HG02938 (cell line): ENCODE measurements around the gene P2RX4.
A peak's percentile ranks its signal among the peaks of the same experiment; 100 is the strongest.
"Not testable (repeated sequence)": the region's sequence is repeated elsewhere in the genome, so short reads cannot be mapped to it uniquely, and the experiment has no call there.

Experiments
- ATAC-seq: cut with Tn5 transposase; IDR thresholded peaks from one replicate; pipeline ENCODE4 v1.9.1; 2021; ENCODE audit warnings: mild to moderate bottlenecking, moderate library complexity; ENCODE audit not compliant: unreplicated experiment

P2RX4 gene, protein sequence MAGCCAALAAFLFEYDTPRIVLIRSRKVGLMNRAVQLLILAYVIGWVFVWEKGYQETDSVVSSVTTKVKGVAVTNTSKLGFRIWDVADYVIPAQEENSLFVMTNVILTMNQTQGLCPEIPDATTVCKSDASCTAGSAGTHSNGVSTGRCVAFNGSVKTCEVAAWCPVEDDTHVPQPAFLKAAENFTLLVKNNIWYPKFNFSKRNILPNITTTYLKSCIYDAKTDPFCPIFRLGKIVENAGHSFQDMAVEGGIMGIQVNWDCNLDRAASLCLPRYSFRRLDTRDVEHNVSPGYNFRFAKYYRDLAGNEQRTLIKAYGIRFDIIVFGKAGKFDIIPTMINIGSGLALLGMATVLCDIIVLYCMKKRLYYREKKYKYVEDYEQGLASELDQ

DNA sequence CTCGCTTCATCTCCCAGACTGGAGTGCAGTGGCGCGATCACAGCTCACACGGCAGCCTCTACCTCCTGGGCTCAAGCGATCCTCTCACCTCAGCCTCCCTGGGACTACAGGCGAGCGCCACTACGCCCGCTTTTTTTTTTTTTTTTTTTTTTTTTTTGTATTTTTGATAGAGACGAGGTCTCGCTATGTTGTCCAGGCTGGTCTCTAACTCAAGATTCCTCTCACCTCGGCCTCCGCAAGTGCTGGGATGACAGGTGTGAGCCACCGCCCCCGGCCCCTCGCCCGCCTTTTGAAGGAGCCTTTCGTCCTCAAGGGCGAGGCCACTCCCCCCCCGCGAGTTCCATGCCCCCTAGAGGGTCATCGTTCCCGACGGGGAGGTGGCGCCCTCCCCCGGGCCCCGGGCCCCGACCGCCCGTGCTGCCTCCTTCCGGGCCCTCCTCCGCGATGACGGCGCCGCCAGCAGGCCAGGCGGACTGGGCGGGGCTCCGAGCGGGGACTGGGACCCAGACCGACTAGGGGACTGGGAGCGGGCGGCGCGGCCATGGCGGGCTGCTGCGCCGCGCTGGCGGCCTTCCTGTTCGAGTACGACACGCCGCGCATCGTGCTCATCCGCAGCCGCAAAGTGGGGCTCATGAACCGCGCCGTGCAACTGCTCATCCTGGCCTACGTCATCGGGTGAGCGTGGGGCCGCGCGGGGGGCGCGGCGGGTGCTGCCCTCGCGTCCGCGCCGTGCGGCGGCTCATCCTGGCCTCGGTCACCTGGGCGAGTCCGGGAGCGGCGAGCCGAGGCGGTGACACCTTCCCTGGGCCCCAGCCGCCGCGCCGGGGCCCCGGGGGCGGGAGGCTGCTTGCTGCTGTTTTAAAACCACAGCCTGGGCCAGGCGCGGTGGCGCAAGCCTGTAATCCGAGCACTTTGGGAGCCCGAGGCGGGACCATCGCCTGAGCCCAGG, at the start of gene P2RX4:
P2RX4 (plus strand) TSS at position 506 of the 949 bp plus-strand sequence; CDS start at position 542, 36 bp downstream.
- peak; percentile 73 for ATAC-seq

DNA sequence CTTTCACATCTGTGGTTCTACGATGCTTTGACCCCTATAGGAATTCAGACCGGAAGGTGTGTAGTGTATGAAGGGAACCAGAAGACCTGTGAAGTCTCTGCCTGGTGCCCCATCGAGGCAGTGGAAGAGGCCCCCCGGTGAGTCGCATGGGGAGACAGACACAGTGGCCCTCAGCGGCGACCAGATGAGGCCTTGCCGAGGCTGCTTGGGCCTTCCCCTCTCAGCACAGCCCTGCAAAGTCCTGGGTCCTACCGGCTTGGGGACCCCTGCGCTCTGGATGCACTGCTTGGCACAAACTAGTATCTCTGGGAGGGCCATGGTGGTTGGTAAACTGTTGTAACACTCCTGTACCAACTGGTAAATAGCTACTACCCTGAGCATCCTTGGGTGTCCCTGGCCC, 47.5 kb upstream of the P2RX4 start:
- no peak for ATAC-seq

DNA sequence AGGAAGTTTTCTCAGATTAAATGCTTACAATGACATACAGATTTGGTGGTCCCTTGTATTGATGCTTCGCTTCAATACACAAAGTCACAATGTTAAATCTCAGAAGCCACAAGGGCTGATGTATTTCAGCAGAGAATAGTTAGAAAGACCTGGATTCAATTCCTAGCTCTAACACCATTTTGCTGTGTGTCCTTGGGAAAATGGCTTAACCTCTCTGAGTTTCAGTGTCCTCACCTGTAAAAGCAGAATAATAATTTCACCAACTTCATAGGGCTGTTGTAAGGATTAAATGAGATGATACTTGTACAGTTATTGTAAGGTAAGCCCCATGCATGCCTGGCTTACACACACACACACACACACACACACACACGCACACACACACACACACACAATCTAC, 46.9 kb upstream of the P2RX4 start:
- no peak for ATAC-seq

DNA sequence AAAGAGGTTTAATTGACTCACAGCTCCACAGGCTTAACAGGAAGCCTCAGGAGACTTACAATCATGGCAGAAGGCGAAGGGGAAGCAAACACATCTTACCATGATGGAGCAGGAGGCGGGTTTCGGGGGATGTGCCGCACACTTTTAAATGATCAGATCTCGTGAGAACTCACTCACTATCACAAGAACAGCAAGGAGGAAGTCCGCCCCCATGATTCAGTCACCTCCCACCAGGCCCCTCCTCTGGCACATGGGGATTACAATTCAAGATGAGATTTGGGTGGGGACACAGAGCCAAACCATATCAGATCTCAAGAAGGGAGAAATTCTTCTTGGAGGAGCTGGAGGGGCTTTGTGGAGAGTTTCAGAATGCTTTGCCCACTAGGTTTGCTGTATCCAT, 45.1 kb upstream of the P2RX4 start:
- not testable (repeated sequence) for ATAC-seq

DNA sequence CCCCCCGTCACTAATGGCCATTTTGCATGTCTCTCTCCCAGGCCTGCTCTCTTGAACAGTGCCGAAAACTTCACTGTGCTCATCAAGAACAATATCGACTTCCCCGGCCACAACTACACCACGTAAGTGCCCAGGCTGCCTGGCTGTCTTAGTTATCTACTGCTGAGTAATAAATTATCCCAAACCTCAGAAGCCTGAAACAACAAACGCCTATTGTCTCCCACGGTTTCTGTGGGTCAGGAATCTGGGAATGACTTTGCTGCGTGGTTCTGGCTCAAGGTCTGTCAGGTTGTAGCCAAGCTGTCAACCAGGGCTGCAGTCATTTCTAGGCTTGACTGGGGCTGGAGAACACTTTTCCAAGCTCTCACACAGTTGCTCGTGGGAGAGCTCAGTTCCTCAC, 44.6 kb upstream of the P2RX4 start:
- ATAC-seq = no peak

DNA sequence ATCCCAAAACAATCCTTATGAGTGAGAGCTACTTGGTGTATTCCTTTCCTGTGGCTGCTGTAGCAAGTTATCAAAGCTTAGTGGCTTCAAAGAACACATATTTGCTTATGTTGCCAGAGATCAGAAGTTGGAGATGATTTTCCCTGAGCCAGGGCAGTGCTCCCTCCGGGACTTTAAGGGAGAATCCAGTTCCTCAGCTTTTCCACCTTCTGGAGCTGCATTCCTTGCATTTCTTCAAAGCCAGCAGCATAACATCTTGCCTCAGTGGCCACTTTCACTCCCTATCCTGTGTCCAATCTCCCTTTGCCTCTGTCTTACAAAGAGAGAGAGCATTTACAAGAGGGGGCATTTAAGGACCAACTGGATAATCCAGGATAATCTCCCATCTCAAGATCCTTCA, 43.6 kb upstream of the P2RX4 start:
- ATAC-seq = no peak

DNA sequence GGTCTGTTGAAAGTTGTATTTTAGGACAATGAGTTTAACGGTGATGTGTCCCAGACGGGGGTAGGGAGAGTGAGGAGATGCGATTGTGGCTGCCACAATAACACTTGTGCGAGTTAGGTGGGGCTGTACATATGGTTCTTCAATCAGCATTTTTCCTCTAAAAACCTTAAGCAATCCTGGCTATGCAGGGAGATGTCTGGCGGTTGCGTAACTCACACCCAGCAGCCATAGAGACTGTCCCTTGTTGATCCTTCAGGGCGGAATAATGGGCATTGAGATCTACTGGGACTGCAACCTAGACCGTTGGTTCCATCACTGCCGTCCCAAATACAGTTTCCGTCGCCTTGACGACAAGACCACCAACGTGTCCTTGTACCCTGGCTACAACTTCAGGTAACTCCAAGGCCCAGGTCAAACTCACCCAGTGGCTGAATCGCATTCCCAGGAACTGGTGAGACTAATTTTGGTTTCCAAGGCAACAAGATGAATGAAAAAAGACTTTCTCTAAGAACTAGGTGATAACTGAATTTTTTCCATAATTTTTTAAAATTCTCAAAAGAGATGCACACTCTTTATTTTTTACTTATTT, 42.6 kb upstream of the P2RX4 start:
- ATAC-seq = no peak

DNA sequence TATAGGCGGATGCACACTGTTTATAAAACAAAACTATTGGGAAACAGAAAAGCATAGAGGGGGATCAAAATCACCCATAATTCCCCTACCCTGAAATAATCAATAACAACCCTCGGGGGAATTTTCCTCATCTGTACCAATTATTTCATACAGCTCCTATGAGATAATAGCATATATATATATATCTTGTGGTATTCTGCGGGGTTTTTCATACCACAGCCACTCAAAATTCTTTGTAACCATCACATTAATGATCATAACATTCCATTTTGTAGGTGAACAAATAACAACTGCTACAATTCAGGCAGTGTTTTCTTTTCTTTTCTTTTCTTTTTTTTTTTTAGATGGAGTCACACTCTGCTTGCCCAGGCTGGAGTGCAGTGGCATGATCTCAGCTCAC, 42.0 kb upstream of the P2RX4 start:
- no peak for ATAC-seq

DNA sequence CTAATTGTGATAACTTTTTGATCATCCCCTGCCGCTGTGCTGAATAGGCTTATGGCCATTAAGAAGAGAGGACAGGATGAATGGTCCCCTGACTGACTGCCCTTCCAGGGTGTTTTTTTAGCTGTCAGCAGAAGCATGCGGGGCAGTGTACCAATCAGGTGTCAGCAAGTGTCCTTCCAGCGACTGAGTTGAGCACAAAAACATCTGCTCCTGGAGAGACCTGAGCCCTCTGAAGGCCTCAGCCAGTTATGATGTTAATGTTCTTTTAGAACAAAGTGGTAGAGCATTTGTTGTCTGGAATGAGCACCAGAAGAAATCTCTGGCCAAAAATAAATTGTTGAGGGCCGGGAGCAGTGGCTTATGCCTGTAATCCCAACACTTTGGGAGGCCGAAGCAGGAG, 39.8 kb upstream of the P2RX4 start:
- ATAC-seq = no peak

DNA sequence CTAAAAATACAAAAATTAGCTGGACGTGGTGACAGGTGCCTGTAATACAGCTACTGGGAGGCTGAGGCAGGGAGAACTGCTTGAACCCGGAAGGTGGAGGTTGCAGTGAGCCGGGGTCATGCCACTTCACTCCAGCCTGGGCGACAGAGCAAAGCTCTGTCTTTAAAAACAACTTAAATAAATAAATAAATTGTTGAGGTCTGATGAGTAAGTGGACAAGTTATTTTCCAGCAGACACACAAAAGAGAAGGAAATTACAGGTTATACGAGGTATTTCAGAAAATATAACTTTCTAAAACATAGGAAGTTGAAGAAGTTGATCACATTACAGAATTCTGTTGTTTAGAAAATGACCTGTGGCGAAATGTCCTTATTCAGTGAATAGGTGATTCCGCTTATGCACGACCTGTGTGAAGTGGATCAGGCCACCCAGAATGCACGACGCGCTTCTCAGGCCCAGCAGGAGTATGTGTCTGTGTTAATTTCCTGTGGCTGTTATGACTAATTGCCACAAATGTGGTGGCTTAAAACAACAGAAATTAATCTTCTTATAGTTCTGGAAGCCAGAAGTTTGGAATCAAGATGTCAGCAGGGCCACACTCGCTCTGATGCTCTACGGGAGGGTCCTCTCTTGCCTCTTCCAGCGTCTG, 39.2 kb upstream of the P2RX4 start:
- ATAC-seq = no peak

DNA sequence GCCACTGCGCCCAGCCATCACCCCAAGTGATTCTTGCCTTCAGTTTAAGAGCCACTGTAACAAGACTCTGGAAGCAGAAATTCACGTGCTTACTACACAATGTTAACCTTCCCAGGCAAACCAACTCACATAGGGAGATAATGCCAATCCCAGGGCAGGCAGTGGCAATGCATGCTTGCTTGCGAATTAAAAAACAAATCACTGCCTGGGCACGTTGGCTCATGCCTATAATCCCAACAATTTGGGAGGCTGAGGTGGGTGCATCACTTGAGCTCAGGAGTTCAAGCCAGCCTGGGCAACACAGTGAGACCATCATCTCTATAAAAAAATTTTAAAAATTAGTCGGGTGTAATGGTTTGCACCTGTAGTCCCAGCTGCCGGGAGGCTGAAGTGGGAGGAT, 37.8 kb upstream of the P2RX4 start:
- ATAC-seq = no peak

DNA sequence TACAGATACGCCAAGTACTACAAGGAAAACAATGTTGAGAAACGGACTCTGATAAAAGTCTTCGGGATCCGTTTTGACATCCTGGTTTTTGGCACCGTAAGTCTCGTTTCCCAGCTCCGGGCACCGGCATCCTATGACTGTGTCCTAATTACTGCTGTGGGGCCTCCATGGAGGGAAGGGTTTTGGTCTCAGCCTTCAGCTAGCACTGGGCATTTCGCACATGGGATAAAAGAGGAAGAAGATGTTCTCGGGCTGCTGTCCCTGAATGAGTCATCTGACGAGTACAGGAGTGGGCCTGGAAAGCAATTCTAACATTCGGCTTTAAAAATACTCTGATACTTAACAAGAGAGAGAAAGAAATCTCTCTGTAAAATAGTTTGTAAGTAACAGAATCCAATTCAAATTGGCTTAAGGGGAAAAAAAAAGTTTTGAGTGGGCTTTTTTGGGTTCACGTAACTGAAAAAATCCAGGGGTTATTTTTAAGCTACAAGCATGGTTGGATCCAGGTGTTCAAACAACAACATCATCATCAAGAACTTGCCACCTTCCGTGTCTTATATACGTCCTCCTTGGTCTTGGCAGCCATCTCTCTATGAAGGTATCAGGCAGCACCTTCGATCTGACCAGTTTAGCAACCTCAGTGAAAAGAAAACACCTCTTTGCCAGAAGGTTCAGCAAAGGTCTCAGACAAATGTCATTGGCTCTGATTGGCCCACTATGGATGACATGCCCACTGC, 34.4 kb upstream of the P2RX4 start:
- ATAC-seq = no peak

DNA sequence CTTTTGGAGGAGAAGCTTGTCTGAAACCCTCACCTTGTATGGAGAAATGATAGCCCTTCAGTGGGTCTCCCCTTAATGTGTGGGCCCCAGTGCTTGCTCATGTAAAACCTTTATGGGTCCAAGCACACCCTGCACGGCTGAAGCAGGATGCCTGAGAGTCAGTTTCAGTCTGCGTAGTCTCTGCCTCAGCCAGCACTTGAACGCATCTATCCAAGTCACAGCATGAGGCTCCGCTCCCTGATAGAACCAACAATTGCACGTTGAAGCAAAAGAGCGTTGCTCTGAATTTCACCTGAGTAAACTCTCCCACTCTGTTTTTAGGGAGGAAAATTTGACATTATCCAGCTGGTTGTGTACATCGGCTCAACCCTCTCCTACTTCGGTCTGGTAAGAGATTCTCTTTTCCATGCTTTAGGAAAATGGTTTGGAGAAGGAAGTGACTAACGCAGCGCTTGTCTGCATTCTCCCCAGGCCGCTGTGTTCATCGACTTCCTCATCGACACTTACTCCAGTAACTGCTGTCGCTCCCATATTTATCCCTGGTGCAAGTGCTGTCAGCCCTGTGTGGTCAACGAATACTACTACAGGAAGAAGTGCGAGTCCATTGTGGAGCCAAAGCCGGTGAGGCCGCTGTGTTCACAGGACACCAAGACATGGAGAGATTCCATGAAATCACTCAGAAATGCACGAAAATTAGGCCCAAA, 33.0 kb upstream of the P2RX4 start:
- no peak for ATAC-seq

DNA sequence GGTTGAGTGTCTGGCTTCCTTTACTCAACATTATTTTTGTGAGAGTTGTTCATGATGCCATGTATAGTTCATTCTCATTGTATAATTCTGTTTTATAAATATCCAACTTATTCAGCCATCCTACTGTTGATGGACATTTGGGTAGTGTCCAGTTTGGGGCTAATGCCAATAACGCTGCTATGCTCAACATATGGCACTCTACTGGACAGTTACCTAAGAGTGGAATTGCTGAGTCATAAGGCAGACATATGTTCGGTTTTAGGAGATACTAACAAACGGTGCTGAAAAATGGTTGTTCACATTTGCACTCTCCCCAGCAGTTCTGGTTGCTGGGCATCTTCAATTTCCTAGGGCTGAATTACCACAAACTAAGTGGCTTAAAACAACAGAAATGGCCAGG, 28.7 kb upstream of the P2RX4 start:
- ATAC-seq = no peak

DNA sequence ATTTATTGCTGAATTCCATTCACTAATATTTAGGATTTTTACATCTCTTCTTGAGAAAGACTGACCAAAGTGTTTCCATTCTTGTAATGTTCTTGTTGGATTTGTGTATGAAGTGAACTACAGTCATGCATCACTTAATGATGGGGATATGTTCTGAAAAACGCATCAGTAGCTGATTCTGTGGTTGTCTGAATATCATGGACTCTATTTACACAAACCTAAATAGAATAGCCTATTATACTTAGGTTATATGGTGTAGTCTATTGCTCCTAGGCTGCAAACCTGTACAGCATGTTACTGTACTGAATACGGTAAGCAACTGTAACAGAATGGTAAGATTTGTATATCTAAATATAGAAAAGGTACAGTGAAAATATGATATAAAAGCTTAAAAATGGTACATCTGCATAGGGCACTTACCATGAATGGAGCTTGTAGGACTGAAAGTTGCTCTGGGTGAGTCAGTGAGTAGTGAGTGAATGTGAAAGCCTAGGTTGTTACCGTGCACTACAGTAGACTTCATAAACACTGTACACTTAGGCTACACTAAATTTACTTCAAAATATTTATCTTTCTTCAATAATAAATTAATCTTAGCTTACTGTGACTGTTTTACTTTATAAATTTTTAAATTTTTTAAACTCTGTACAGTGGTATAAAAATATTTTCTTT, 27.6 kb upstream of the P2RX4 start:
- ATAC-seq = no peak

DNA sequence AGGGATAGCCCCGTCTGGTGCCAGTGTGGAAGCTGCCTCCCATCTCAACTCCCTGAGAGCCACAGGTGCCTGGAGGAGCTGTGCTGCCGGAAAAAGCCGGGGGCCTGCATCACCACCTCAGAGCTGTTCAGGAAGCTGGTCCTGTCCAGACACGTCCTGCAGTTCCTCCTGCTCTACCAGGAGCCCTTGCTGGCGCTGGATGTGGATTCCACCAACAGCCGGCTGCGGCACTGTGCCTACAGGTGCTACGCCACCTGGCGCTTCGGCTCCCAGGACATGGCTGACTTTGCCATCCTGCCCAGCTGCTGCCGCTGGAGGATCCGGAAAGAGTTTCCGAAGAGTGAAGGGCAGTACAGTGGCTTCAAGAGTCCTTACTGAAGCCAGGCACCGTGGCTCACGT, 25.5 kb upstream of the P2RX4 start:
- no peak for ATAC-seq

DNA sequence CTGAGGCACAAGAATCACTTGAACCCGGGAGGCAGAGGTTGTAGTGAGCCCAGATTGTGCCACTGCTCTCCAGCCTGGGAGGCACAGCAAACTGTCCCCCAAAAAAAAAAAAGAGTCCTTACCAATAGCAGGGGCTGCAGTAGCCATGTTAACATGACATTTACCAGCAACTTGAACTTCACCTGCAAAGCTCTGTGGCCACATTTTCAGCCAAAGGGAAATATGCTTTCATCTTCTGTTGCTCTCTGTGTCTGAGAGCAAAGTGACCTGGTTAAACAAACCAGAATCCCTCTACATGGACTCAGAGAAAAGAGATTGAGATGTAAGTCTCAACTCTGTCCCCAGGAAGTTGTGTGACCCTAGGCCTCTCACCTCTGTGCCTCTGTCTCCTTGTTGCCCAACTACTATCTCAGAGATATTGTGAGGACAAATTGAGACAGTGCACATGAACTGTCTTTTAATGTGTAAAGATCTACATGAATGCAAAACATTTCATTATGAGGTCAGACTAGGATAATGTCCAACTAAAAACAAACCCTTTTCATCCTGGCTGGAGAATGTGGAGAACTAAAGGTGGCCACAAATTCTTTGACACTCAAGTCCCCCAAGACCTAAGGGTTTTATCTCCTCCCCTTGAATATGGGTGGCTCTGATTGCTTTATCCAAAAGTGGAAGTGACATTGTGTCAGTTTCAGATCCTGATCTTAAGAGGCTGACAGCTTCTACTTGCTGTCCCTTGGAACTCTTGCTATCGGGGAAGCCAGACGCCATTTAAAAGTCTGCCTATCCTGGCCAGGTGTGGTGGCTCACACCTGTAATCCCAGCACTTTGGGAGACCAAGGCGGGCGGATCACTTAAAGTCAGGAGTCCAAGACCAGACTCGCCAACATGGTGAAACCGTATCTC, 24.7 kb upstream of the P2RX4 start:
- no peak for ATAC-seq

DNA sequence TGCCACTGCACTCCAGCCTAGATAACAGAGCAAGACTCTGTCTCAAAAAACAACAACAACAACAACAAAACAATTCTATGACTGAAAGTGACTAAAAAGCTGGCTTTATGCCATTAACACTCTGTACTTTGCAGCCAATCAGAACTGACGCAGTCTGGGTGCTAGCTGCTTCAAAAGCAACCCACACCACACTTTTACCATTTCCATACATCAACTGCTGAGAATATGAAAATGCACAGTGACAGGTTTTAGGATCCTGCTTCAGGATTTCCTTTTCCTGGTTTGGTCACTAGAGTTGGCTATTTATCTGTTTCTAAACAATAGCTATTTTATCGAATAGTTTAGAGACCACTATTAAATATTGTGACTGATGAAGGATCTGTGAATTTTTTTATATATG, 23.1 kb upstream of the P2RX4 start:
- no peak for ATAC-seq
